Spleen (tissue), 11 donors: ENCODE results near the gene UQCRC2. TPM values are rescaled to one million over a fixed set of nuclear protein-coding genes. Genes with fewer than 3 reads are reported as not detected.

Source experiments
- DNase-seq: peaks from one replicate; pipeline ENCODE4 v3.0.0-alpha.2; 2020
- H3K27ac ChIP-seq, 8 donors: fragments of 200-600 bp; sonication (generic) in 7 of 8; 1 replicate in 4 of 8; 2 replicates in 4 of 8; pipeline versions ENCODE4 v1.5.0 to v1.8.0; 2016 to 2021; ENCODE audit warnings: inconsistent platforms in 4 of 8, mild to moderate bottlenecking in 4 of 8, moderate library complexity in 1 of 8
- H3K27me3 ChIP-seq, 7 donors: fragments of 200-600 bp; sonication (generic) in 6 of 7; replicated peaks in 1 of 7; 1 replicate in 4 of 7; 2 replicates in 3 of 7; pipeline versions ENCODE4 v1.5.0 to v1.8.0; 2016 to 2021; ENCODE audit warnings: inconsistent platforms in 3 of 7, mild to moderate bottlenecking in 1 of 7
- H3K36me3 ChIP-seq, 6 donors: fragments of 200-600 bp; sonication (generic) in 5 of 6; 1 replicate in 4 of 6; 2 replicates in 2 of 6; pipeline versions ENCODE4 v1.5.0 to v1.8.0; 2016 to 2021; ENCODE audit warnings: inconsistent platforms in 2 of 6
- H3K4me1 ChIP-seq, 6 donors: fragments of 200-600 bp; sonication (generic) in 5 of 6; 1 replicate in 3 of 6; 2 replicates in 3 of 6; pipeline versions ENCODE4 v1.5.0 to v1.8.0; 2016 to 2021; ENCODE audit warnings: inconsistent platforms in 3 of 6
- H3K4me3 ChIP-seq, 8 donors: fragments of 200-600 bp; sonication (generic) in 7 of 8; 1 replicate in 4 of 8; 2 replicates in 4 of 8; pipeline versions ENCODE4 v1.5.0 to v1.8.0; 2016 to 2021; ENCODE audit warnings: inconsistent platforms in 4 of 8, mild to moderate bottlenecking in 4 of 8, moderate library complexity in 2 of 8
- H3K9me3 ChIP-seq, 8 donors: fragments of 200-600 bp; sonication (generic) in 7 of 8; 1 replicate in 4 of 8; 2 replicates in 4 of 8; pipeline versions ENCODE4 v1.5.0 to v1.8.0; 2016 to 2021; ENCODE audit warnings: inconsistent platforms in 4 of 8
- CTCF ChIP-seq, 11 experiments: fragments of 200-600 bp in 7 of 11; fragments of 450-650 bp in 4 of 11; sonication (generic) in 4 of 11; IDR thresholded peaks in 8 of 11; conservative IDR thresholded peaks in 3 of 11; 1 replicate in 7 of 11; 2 replicates in 4 of 11; pipeline versions ENCODE4 v1.4.0 to v1.8.0; 2016 to 2021; ENCODE audit warnings: antibody characterized with exemption in 11 of 11, inconsistent platforms in 4 of 11, mild to moderate bottlenecking in 1 of 11
- POLR2A ChIP-seq, 3 donors: fragments of 450-650 bp; IDR thresholded peaks; one replicate each; pipeline ENCODE4 v1.5.1; 2017; ENCODE audit warnings: antibody characterized with exemption in 3 of 3, mild to moderate bottlenecking in 1 of 3
- POLR2AphosphoS5 ChIP-seq, 3 donors: sonication (generic); formaldehyde crosslinking; IDR thresholded peaks; one replicate each; pipeline ENCODE4 v1.5.1; 2017; ENCODE audit warnings: antibody characterized with exemption in 3 of 3
- WGBS, 5 donors: extraction: QIAGEN DNeasy Blood & Tissue Kit in 3 of 5; methylation state at CpG; one replicate each; pipeline versions ENCODE4 v1.1.5 to v1.1.7; 2013 to 2018; 5-methylcytosine and 5-hydroxymethylcytosine counted together
- intact Hi-C: fragments of 100-400 bp; cut with DNase I; formaldehyde crosslinking; loops from one replicate; pipeline ENCODE4 v1.15.0; 2023; ENCODE audit warnings: low total_unique reads
- polyA plus RNA-seq, 3 donors: library from polyadenylated mRNA; stranded (reverse); fragments of 200-250 nt; gene quantifications; one replicate each; pipeline ENCODE4 v1.2.1, GENCODE V29; 2013
- total RNA-seq, 7 donors: library from RNA; depleted of rRNA in 3 of 7; stranded (reverse); fragments of >200 nt in 3 of 7; fragmentation: NEBNext Ultra II Directional in 4 of 7; extraction: Animal tissue kit (Norgen Biotek cat#: 25700) in 4 of 7; gene quantifications; one replicate each; pipeline versions ENCODE4 v1.1.0 to v1.2.1, GENCODE V29; 2016 to 2021
- donor health status: healthy with polysubstance abuse.
- donor health status: DM: no; HTN: no; CAD: no; lungs with moderate emphysema.
- donor health status: DM: no; HTN: no; CAD: no.
- donor health status: Bipolar disorder and iron deficiency.
- donor health status: healthy.
- donor health status: DM: no; HTN: no; CAD: no.
- donor health status: DM: yes; HTN: yes; CAD: no.

UQCRC2 gene
- total and polyA plus RNA-seq, 10 donors, result 75.1 to 172 (median 139) TPM

GRCh38 chr16:21994856-21995465, 41.8 kb downstream of the UQCRC2 start:
- Histone ChIP-seq H3K9me3 (no peaks in the 10 kb centered on the region), H3K4me1 (peaks cover 0 to 23% (median 4%) of the 10 kb centered on the region in 6 donors), H3K4me3 (no peak overlapping the region), H3K27ac (no peak overlapping the region), H3K27me3 (no peaks in the 10 kb centered on the region), H3K36me3 (no peaks in the 10 kb centered on the region)
- 83 to 91% (median 86%) methylated on average over 13 of the region's 13 CpGs for WGBS, 5 donors
- DNase-seq, result no peak
- intact Hi-C loops, result no loop called here
- TF ChIP-seq CTCF (IDR thresholded peaks at IDR 0.05 in 8 of 11, conservative IDR thresholded peaks at IDR 0.05 in 3 of 11) (no peak), POLR2AphosphoS5 (IDR thresholded peaks at IDR 0.05) (no peak), POLR2A (IDR thresholded peaks at IDR 0.05) (no peak)

GRCh38 chr16:21996923-21997696, 43.9 kb downstream of the UQCRC2 start:
- TF ChIP-seq POLR2AphosphoS5 (IDR thresholded peaks at IDR 0.05) (no peak), CTCF (IDR thresholded peaks at IDR 0.05 in 8 of 11, conservative IDR thresholded peaks at IDR 0.05 in 3 of 11) (no peak), POLR2A (IDR thresholded peaks at IDR 0.05) (no peak)
- no peak overlapping the region for H3K4me3 ChIP-seq
- no peaks in the 10 kb centered on the region for H3K9me3 ChIP-seq
- H3K36me3 ChIP-seq, result no peaks in the 10 kb centered on the region
- DNase-seq, result no peak
- no peaks in the 10 kb centered on the region for H3K27me3 ChIP-seq
- intact Hi-C loops, result no loop called here
- H3K4me1 ChIP-seq, result peaks cover 0 to 28% (median 11%) of the 10 kb centered on the region in 6 donors
- 71 to 85% (median 84%) methylated on average over 9 of the region's 9 CpGs for WGBS, 5 donors
- H3K27ac ChIP-seq, result peak overlapping the region in 7 of 8 donors; percentile 46 to 77 (median 62)

- H3K27ac ChIP-seq, result peak overlapping the region; percentile 19 to 77 (median 56)
- H3K4me1 ChIP-seq, result peaks cover 0 to 28% (median 11%) of the 10 kb centered on the region in 6 donors
- DNase-seq, result no peak
- no peaks in the 10 kb centered on the region for H3K9me3 ChIP-seq
- no peak overlapping the region for H3K4me3 ChIP-seq
- TF ChIP-seq POLR2A (IDR thresholded peaks at IDR 0.05) (no peak), CTCF (IDR thresholded peaks at IDR 0.05 in 8 of 11, conservative IDR thresholded peaks at IDR 0.05 in 3 of 11) (no peak), POLR2AphosphoS5 (IDR thresholded peaks at IDR 0.05) (no peak)
- WGBS, 5 donors, result 72 to 80% (median 76%) methylated on average over 7 of the region's 7 CpGs
- no peaks in the 10 kb centered on the region for H3K27me3 ChIP-seq
- intact Hi-C loops, result no loop called here
- no peaks in the 10 kb centered on the region for H3K36me3 ChIP-seq
These were observed 44.7 kb downstream of the UQCRC2 start for GRCh38 chr16:21997697-21998480.
